Measurements from ENCODE around the gene KIRREL3. TPM values are rescaled to one million over a fixed set of nuclear protein-coding genes. Genes with fewer than 3 reads are reported as not detected.
A peak's percentile ranks its signal among the peaks of the same experiment; 100 is the strongest.

Gene KIRREL3
- total and polyA plus RNA-seq, 10 donors: 0.50 to 5.4 (median 2.0) TPM

DNA sequence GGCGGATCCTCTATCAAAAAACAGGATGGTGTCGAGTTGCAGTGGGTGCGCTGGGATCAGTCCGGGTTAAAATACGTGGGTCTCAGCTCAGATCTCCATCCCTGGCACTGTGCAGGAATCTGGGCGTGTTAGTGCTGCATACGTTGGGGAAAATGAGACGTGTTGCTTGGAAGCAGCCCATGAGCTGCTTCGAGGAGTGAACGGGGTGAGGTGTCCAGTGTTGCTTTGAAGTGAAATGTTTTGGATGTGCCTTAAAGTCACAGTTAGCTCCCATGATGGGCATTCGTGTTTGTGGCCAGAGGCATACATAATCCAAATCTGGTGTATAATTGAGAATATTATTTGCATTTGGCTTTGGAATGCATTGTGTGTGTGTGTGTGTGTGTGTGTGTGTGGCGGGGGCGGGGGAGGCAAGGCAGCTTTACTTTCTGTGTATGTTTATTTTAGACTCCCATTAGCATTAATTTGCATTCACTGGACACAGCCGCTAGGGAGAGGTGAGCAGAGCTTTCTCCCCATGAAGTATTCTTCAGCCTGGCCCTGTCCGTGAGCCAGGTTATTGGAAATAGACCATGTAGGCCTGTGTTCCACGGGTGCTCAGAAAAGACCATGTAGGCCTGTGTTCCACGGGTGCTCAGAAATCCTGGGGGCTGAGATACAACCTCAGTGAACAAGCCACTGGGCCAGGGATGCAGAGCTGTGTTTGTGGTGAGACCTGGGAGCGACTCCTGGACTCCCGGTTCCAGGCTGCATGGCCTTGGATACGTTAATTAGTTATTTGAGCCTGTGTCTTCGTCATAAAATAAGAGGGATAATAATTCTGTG is 510.5 kb downstream of the KIRREL3 start:
- H3K27me3 ChIP-seq (replicated peaks in 1 of 7): no peaks in the 10 kb centered on the region
- H3K9me3 ChIP-seq: no peaks in the 10 kb centered on the region
- H3K4me3 ChIP-seq: no peak overlapping the region
- no peak overlapping the region for H3K27ac ChIP-seq
- H3K36me3 ChIP-seq: no peaks in the 10 kb centered on the region
- TF ChIP-seq, protein P1, sequence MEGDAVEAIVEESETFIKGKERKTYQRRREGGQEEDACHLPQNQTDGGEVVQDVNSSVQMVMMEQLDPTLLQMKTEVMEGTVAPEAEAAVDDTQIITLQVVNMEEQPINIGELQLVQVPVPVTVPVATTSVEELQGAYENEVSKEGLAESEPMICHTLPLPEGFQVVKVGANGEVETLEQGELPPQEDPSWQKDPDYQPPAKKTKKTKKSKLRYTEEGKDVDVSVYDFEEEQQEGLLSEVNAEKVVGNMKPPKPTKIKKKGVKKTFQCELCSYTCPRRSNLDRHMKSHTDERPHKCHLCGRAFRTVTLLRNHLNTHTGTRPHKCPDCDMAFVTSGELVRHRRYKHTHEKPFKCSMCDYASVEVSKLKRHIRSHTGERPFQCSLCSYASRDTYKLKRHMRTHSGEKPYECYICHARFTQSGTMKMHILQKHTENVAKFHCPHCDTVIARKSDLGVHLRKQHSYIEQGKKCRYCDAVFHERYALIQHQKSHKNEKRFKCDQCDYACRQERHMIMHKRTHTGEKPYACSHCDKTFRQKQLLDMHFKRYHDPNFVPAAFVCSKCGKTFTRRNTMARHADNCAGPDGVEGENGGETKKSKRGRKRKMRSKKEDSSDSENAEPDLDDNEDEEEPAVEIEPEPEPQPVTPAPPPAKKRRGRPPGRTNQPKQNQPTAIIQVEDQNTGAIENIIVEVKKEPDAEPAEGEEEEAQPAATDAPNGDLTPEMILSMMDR (IDR thresholded peaks at IDR 0.05 in 8 of 11, conservative IDR thresholded peaks at IDR 0.05 in 3 of 11): no peak
- no peak for TF ChIP-seq POLR2AphosphoS5 (IDR thresholded peaks at IDR 0.05)
- TF ChIP-seq POLR2A (IDR thresholded peaks at IDR 0.05): no peak
- 85 to 88% (median 87%) methylated on average over 21 of the region's 21 CpGs for WGBS, 5 donors
- intact Hi-C loops (cut with DNase I; ENCODE audit: low total_unique reads): no loop called here
- DNase-seq: peak; percentile 50
- H3K4me1 ChIP-seq: no peaks in the 10 kb centered on the region

DNA sequence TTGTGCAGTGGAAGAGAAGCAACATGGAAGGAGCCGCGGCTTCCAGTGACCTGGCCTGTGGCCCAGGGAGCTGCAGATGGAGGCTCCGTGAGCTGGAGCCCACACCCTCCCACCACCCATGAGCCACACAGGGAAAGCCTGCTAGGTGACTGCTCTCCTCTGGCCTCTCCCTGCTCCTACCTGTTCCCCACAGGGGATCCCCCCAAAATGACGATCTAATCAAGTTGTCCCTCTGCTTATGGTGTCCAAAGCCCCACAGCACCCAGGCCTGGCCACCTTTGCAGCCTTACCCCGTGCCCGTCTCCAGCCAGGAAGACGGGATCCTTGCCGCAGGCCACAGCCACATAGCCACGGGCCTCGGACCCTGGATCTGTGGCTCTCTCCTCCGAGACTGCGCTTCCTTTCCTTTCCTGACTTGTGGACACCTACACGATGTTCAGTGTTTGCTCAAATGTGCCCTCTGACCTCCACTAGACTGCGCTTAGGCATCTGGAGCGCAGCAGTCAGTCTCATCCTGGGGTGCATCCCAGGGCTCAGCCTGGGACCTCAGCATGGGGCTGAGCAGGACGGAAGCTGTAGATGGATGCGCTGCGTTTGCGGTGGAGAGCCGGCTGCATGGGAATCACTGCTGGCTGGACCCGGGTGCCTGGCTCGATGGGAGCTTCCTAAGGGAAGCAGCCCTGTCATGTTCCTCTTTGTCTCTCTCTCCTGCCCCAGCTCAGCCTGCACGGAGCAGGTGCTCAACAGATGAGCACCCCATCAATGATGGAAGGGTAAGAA is 511.8 kb downstream of the KIRREL3 start:
- DNase-seq: peak; percentile 66
- no peaks in the 10 kb centered on the region for H3K9me3 ChIP-seq
- no peak overlapping the region for H3K4me3 ChIP-seq
- H3K27ac ChIP-seq: no peak overlapping the region
- no peaks in the 10 kb centered on the region for H3K4me1 ChIP-seq
- H3K36me3 ChIP-seq: no peaks in the 10 kb centered on the region
- 90 to 94% (median 91%) methylated on average over 23 of the region's 23 CpGs for WGBS, 5 donors
- H3K27me3 ChIP-seq (replicated peaks in 1 of 7): no peaks in the 10 kb centered on the region
- intact Hi-C loops (cut with DNase I; ENCODE audit: low total_unique reads): no loop called here
- TF ChIP-seq, protein P1 (IDR thresholded peaks at IDR 0.05 in 8 of 11, conservative IDR thresholded peaks at IDR 0.05 in 3 of 11): no peak
- TF ChIP-seq POLR2AphosphoS5 (IDR thresholded peaks at IDR 0.05): no peak
- TF ChIP-seq POLR2A (IDR thresholded peaks at IDR 0.05): no peak

DNA sequence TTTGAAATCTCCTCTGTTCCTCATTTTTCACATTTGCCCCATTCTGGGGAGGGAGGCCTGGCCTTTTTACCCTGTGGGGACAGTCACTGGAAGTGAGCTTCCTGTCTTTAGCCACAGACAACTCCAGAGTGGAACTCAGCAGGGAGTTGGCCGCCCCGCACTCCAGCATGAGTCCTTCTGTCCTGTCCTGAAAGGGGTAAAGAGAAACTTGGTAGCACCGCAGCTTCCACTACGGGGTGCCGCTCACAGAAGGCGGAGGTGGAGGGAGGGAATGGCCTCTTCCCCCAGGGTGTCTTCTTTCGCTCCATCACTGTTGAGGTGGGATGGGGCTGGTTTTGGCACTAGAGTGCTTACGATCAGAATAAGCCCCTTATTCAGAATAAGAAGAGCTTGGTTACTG is 512.9 kb downstream of the KIRREL3 start:
- intact Hi-C loops (cut with DNase I; ENCODE audit: low total_unique reads): no loop called here
- DNase-seq: peak; percentile 56
- Histone ChIP-seq H3K4me1 (no peaks in the 10 kb centered on the region), H3K4me3 (no peak overlapping the region), H3K36me3 (no peaks in the 10 kb centered on the region), H3K9me3 (no peaks in the 10 kb centered on the region), H3K27me3 (replicated peaks in 1 of 7) (no peaks in the 10 kb centered on the region), H3K27ac (no peak overlapping the region)
- TF ChIP-seq POLR2AphosphoS5 (IDR thresholded peaks at IDR 0.05): no peak
- TF ChIP-seq, protein P1 (IDR thresholded peaks at IDR 0.05 in 8 of 11, conservative IDR thresholded peaks at IDR 0.05 in 3 of 11): no peak
- TF ChIP-seq POLR2A (IDR thresholded peaks at IDR 0.05): no peak
- 83 to 90% (median 89%) methylated on average over 8 of the region's 8 CpGs for WGBS, 5 donors
